ENCODE measurements around the gene SAMM50. TPM values are rescaled to one million over a fixed set of nuclear protein-coding genes. Genes with fewer than 3 reads are reported as not detected.

SAMM50 gene
- total and polyA plus RNA-seq, 2 experiments from 2014 or later, result 37.6 to 53.5 TPM

DNA sequence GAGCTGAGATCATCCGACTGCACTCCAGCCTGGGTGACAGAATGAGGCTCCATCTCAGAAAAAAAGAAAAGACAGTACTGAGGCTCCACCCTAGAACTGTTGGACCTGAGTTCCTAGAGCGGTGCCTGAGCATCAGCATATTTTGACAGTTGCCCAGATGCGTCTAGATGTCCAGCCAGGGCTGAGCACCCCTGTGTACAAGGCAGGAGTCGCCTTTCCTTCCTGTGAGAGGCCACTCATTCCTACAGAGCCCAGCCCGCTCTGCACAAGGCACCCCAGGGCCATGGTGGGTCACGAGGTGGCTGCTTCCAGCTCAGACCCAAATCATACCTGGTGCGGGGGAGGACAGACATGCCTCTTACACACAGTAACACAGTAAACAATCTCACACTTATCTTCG is 15.9 kb downstream of the SAMM50 start:
- H4K20me1 ChIP-seq (ENCODE audit: insufficient read depth, poor library complexity, severe bottlenecking), result no peaks in the 10 kb centered on the region
- no peaks in the 10 kb centered on the region for H3K9me2 ChIP-seq (replicated peaks; ENCODE audit: insufficient read depth)
- DNase-seq (ENCODE audit: low spot score), result no peak
- H2AFZ ChIP-seq, result no peak overlapping the region
- H3K9me3 ChIP-seq (ENCODE audit: low read depth), result no peaks in the 10 kb centered on the region
- no peak overlapping the region for H3K27ac ChIP-seq
- no peaks in the 10 kb centered on the region for H3K27me3 ChIP-seq
- 87% methylated on average over 8 of the region's 8 CpGs for WGBS (ENCODE audit: low lambda C conversion rate, missing lambda C conversion rate)
- H3K79me2 ChIP-seq, result no peaks in the 10 kb centered on the region
- no peaks in the 10 kb centered on the region for H3K4me1 ChIP-seq (ENCODE audit: insufficient read depth)
- TF ChIP-seq, protein P1, sequence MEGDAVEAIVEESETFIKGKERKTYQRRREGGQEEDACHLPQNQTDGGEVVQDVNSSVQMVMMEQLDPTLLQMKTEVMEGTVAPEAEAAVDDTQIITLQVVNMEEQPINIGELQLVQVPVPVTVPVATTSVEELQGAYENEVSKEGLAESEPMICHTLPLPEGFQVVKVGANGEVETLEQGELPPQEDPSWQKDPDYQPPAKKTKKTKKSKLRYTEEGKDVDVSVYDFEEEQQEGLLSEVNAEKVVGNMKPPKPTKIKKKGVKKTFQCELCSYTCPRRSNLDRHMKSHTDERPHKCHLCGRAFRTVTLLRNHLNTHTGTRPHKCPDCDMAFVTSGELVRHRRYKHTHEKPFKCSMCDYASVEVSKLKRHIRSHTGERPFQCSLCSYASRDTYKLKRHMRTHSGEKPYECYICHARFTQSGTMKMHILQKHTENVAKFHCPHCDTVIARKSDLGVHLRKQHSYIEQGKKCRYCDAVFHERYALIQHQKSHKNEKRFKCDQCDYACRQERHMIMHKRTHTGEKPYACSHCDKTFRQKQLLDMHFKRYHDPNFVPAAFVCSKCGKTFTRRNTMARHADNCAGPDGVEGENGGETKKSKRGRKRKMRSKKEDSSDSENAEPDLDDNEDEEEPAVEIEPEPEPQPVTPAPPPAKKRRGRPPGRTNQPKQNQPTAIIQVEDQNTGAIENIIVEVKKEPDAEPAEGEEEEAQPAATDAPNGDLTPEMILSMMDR (IDR thresholded peaks at IDR 0.05; ENCODE audit: poor library complexity), result no peak
- TF ChIP-seq EZH2phosphoT487 (IDR thresholded peaks at IDR 0.05; ENCODE audit: low read depth, severe bottlenecking, unreplicated experiment) (no peak), EZH2 (IDR thresholded peaks at IDR 0.05; ENCODE audit: borderline replicate concordance) (no peak)
- H3K4me2 ChIP-seq, result no peak overlapping the region
- no peak overlapping the region for H3K4me3 ChIP-seq
- no peaks in the 10 kb centered on the region for H3K36me3 ChIP-seq (replicated peaks; ENCODE audit: insufficient read depth, low read depth)

DNA sequence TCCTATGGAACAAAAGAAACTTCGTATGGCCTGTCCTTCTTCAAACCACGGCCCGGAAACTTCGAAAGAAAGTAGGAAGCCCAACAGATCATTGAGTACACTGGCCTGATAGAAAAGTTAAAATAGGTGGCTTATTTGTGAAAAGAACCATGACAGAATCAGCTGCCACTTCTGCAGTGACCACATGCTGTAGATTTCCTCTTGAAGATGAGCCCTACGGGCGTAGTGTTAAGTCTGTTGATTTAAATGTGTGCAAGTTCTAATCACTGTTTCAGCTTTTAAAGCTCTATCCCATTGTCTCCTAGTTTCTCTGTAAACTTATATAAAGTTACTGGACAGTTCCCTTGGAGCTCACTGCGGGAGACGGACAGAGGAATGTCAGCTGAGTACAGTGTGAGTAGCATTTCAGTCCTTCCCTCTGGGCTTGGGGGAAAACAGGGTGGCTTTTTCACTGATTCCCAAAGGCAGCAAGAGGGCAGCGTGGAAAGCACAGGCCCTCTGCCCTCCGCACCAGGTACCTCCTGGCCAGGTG is 17.8 kb downstream of the SAMM50 start:
- no peak overlapping the region for H2AFZ ChIP-seq
- H3K9me2 ChIP-seq (replicated peaks; ENCODE audit: insufficient read depth), result no peaks in the 10 kb centered on the region
- no peaks in the 10 kb centered on the region for H4K20me1 ChIP-seq (ENCODE audit: insufficient read depth, poor library complexity, severe bottlenecking)
- no peaks in the 10 kb centered on the region for H3K79me2 ChIP-seq
- H3K9me3 ChIP-seq (ENCODE audit: low read depth), result no peaks in the 10 kb centered on the region
- H3K27ac ChIP-seq, result no peak overlapping the region
- no peaks in the 10 kb centered on the region for H3K36me3 ChIP-seq (replicated peaks; ENCODE audit: insufficient read depth, low read depth)
- H3K4me3 ChIP-seq, result no peak overlapping the region
- DNase-seq (ENCODE audit: low spot score), result no peak
- no peak overlapping the region for H3K4me2 ChIP-seq
- TF ChIP-seq EZH2 (IDR thresholded peaks at IDR 0.05; ENCODE audit: borderline replicate concordance) (no peak), EZH2phosphoT487 (IDR thresholded peaks at IDR 0.05; ENCODE audit: low read depth, severe bottlenecking, unreplicated experiment) (no peak)
- TF ChIP-seq, protein P1 (IDR thresholded peaks at IDR 0.05; ENCODE audit: poor library complexity), result no peak
- H3K4me1 ChIP-seq (ENCODE audit: insufficient read depth), result no peaks in the 10 kb centered on the region
- WGBS (ENCODE audit: low lambda C conversion rate, missing lambda C conversion rate), result 96% methylated on average over 10 of the region's 10 CpGs
- no peaks in the 10 kb centered on the region for H3K27me3 ChIP-seq

DNA sequence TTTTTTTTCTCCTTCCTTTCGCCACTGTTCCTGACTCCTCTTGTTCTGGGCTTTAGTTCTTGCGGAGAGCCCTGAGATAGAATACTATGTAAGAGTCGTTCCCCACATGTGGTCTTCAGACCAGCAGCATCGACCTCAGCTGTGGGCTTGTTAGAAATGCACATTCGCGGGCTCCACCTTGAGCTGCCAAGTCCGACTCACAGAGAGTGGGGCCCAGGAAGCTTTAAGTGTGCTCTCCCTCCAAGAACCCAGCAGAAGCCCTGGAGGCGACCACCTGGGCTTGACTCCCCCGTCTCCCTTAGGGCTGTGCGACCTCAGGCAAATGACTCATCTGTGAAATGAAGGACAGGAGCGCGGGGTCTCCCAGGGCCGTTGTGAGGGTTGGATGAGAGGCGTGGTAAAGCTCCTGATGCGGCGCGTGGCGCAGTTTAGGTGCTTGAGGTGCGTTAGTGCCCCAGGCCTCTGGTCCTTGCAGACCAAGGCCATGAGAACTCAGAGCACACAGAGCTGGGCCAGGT is 18.8 kb downstream of the SAMM50 start:
- H3K4me2 ChIP-seq, result no peak overlapping the region
- no peaks in the 10 kb centered on the region for H3K27me3 ChIP-seq
- no peaks in the 10 kb centered on the region for H3K4me1 ChIP-seq (ENCODE audit: insufficient read depth)
- WGBS (ENCODE audit: low lambda C conversion rate, missing lambda C conversion rate), result 97% methylated on average over 19 of the region's 19 CpGs
- no peaks in the 10 kb centered on the region for H3K79me2 ChIP-seq
- no peak overlapping the region for H3K27ac ChIP-seq
- H3K36me3 ChIP-seq (replicated peaks; ENCODE audit: insufficient read depth, low read depth), result no peaks in the 10 kb centered on the region
- no peaks in the 10 kb centered on the region for H3K9me3 ChIP-seq (ENCODE audit: low read depth)
- H3K9me2 ChIP-seq (replicated peaks; ENCODE audit: insufficient read depth), result no peaks in the 10 kb centered on the region
- no peak for TF ChIP-seq EZH2 (IDR thresholded peaks at IDR 0.05; ENCODE audit: borderline replicate concordance)
- TF ChIP-seq, protein P1 (IDR thresholded peaks at IDR 0.05; ENCODE audit: poor library complexity), result no peak
- no peak for TF ChIP-seq EZH2phosphoT487 (IDR thresholded peaks at IDR 0.05; ENCODE audit: low read depth, severe bottlenecking, unreplicated experiment)
- no peak for DNase-seq (ENCODE audit: low spot score)
- no peaks in the 10 kb centered on the region for H4K20me1 ChIP-seq (ENCODE audit: insufficient read depth, poor library complexity, severe bottlenecking)
- H2AFZ ChIP-seq, result no peak overlapping the region
- no peak overlapping the region for H3K4me3 ChIP-seq

Data from hepatocyte (in vitro differentiated cells).